HEK293T (cell line): ENCODE results near the gene TMEM263.
A peak's percentile ranks its signal among the peaks of the same experiment; 100 is the strongest.
"Not testable (repeated sequence)": the region's sequence is repeated elsewhere in the genome, so short reads cannot be mapped to it uniquely, and the experiment has no call there.

Experiments used
- CTCF ChIA-PET: fragments of 350-600 bp; formaldehyde crosslinking; extraction: SDS; loops from one replicate; lab custom pipeline; 2021; ENCODE audit warnings: antibody characterized with exemption, inconsistent platforms; lab: Yijun Ruan, JAX
- POLR2A ChIA-PET: fragments of 350-600 bp; formaldehyde crosslinking; extraction: SDS; loops from one replicate; lab custom pipeline; 2020; ENCODE audit warnings: antibody characterized with exemption, inconsistent platforms; lab: Yijun Ruan, JAX
- DNase-seq: peaks from one replicate; pipeline ENCODE4 v3.0.0; 2012; ENCODE audit warnings: mixed read lengths; ENCODE audit errors: extremely low spot score
- ARNT ChIP-seq: fragments of 450-650 bp; IDR thresholded peaks from 2 replicates; pipeline ENCODE4 v1.6.1; 2017; ENCODE audit warnings: mild to moderate bottlenecking
- BHLHE40 ChIP-seq: fragments of 450-650 bp; IDR thresholded peaks from 2 replicates; pipeline ENCODE4 v1.6.1; 2016; ENCODE audit warnings: mild to moderate bottlenecking, moderate library complexity, borderline replicate concordance
- CTBP1 ChIP-seq: fragments of 450-650 bp; IDR thresholded peaks from 2 replicates; pipeline ENCODE4 v1.6.1; 2016; ENCODE audit warnings: borderline replicate concordance
- ELF4 ChIP-seq: fragments of 450-650 bp; IDR thresholded peaks from 2 replicates; pipeline ENCODE4 v1.6.1; 2017; ENCODE audit warnings: antibody characterized with exemption
- FOXA1 ChIP-seq: fragments of 450-650 bp; IDR thresholded peaks from 2 replicates; pipeline ENCODE4 v1.6.1; 2016; ENCODE audit warnings: mild to moderate bottlenecking
- FOXK2 ChIP-seq: fragments of 450-650 bp; IDR thresholded peaks from 2 replicates; pipeline ENCODE4 v1.6.1; 2016; ENCODE audit warnings: mild to moderate bottlenecking
- FOXM1 ChIP-seq: fragments of 450-650 bp; IDR thresholded peaks from 2 replicates; pipeline ENCODE4 v1.6.1; 2017; ENCODE audit warnings: mild to moderate bottlenecking, borderline replicate concordance
- HDGF ChIP-seq: fragments of 450-650 bp; IDR thresholded peaks from 2 replicates; pipeline ENCODE4 v1.6.1; 2017; ENCODE audit warnings: antibody characterized with exemption, borderline replicate concordance
- L3MBTL2 ChIP-seq: fragments of 450-650 bp; conservative IDR thresholded peaks from 2 replicates; pipeline ENCODE4 v1.6.1; 2016; ENCODE audit warnings: mild to moderate bottlenecking
- LEF1 ChIP-seq: fragments of 450-650 bp; IDR thresholded peaks from 2 replicates; pipeline ENCODE4 v1.6.1; 2017; ENCODE audit warnings: mild to moderate bottlenecking, borderline replicate concordance
- NFRKB ChIP-seq: fragments of 450-650 bp; IDR thresholded peaks from 2 replicates; pipeline ENCODE4 v1.6.1; 2016; ENCODE audit warnings: mild to moderate bottlenecking, moderate library complexity
- PKNOX1 ChIP-seq: fragments of 450-650 bp; IDR thresholded peaks from 2 replicates; pipeline ENCODE4 v1.6.1; 2016
- SP1 ChIP-seq: fragments of 450-650 bp; IDR thresholded peaks from 2 replicates; pipeline ENCODE4 v1.6.1; 2017
- SUZ12 ChIP-seq: fragments of 450-650 bp; IDR thresholded peaks from 2 replicates; pipeline ENCODE4 v1.6.1; 2016; ENCODE audit warnings: mild to moderate bottlenecking
- TARDBP ChIP-seq: fragments of 450-650 bp; IDR thresholded peaks from 2 replicates; pipeline ENCODE4 v1.6.1; 2016
- ZNF384 ChIP-seq: fragments of 450-650 bp; IDR thresholded peaks from 2 replicates; pipeline ENCODE4 v1.6.1; 2016

The TMEM263 gene

GRCh38 chr12:106911581-106911980, 44.1 kb upstream of the TMEM263 start:
- ChIA-PET CTCF (interaction anchor here (0.9 to 1.1 kb wide), 2 partner anchors 8 to 70 kb away, joined by 3 to 4 read pairs; no protein-coding TSS in a partner anchor), POLR2A (no interaction called here)
- no peak for DNase-seq
- TF ChIP-seq ELF4, result no peak

GRCh38 chr12:106913456-106913855, 42.3 kb upstream of the TMEM263 start:
- ChIA-PET POLR2A (interaction anchor here (1.1 kb wide), 1 partner anchor 555 kb away, joined by 3 read pairs; no protein-coding TSS in a partner anchor), CTCF (no interaction called here)
- TF ChIP-seq ARNT, result no peak
- no peak for TF ChIP-seq CTBP1
- no peak for TF ChIP-seq SUZ12
- TF ChIP-seq NFRKB, result no peak
- TF ChIP-seq FOXK2, result no peak
- no peak for TF ChIP-seq BHLHE40
- DNase-seq, result no peak

- ChIA-PET POLR2A (no interaction called here), CTCF (no interaction called here)
- TF ChIP-seq SP1, result no peak
- TF ChIP-seq SUZ12, result no peak
- no peak for DNase-seq
Measured at GRCh38 chr12:106914796-106915634, 40.7 kb upstream of the TMEM263 start.

GRCh38 chr12:106915635-106916026, 40.1 kb upstream of the TMEM263 start:
- TF ChIP-seq ARNT (no peak), CTBP1 (no peak), FOXA1 (no peak), FOXK2 (no peak)
- ChIA-PET CTCF (no interaction called here), POLR2A (no interaction called here)
- no peak for DNase-seq

GRCh38 chr12:106917503-106917902, 38.2 kb upstream of the TMEM263 start:
- DNase-seq, result no peak
- TF ChIP-seq FOXK2, result no peak
- TF ChIP-seq ARNT, result no peak
- no peak for TF ChIP-seq ELF4
- TF ChIP-seq HDGF, result no peak
- no peak for TF ChIP-seq LEF1
- TF ChIP-seq FOXA1, result no peak
- POLR2A ChIA-PET, result interaction anchor here (1.0 kb wide), 1 partner anchor 559 kb away, joined by 3 read pairs; no protein-coding TSS in a partner anchor
- CTCF ChIA-PET, result no interaction called here

- POLR2A ChIA-PET, result no interaction called here
- DNase-seq, result peak; percentile 53
- CTCF ChIA-PET, result interaction anchor here (0.5 to 2.2 kb wide), 10 partner anchors 8 to 692 kb away, joined by 3 to 12 read pairs (median 3); partner anchors contain the start of gene POLR3B
- TF ChIP-seq SUZ12 (no peak), ARNT (no peak), NFRKB (no peak), BHLHE40 (no peak), FOXA1 (no peak), PKNOX1 (no peak), ZNF384 (no peak), TARDBP (no peak), L3MBTL2 (no peak)
Measured at GRCh38 chr12:106918746-106919145, 37.0 kb upstream of the TMEM263 start.

GRCh38 chr12:106919910-106920544, 35.7 kb upstream of the TMEM263 start:
- CTCF ChIA-PET, result interaction anchor here (0.6 to 2.2 kb wide), 4 partner anchors 9 to 562 kb away, joined by 3 to 12 read pairs (median 6); partner anchors contain the start of gene POLR3B
- POLR2A ChIA-PET, result no interaction called here
- TF ChIP-seq FOXA1 (no peak), NFRKB (no peak), FOXK2 (no peak), HDGF (no peak), PKNOX1 (no peak), ELF4 (no peak), LEF1 (no peak), BHLHE40 (no peak), FOXM1 (no peak), SUZ12 (no peak), ZNF384 (no peak), ARNT (no peak), TARDBP (no peak), L3MBTL2 (no peak), CTBP1 (no peak), SP1 (no peak)
- DNase-seq, result peak; percentile 53

- DNase-seq, CTCF ChIA-PET, POLR2A ChIA-PET: not testable (repeated sequence)
Measured at GRCh38 chr12:106921976-106922375, 33.7 kb upstream of the TMEM263 start.

GRCh38 chr12:106923594-106923993, 32.1 kb upstream of the TMEM263 start:
- DNase-seq, CTCF ChIA-PET, POLR2A ChIA-PET: not testable (repeated sequence)
